H9 (cell line): ENCODE measurements around the gene PARK7. TPM values are rescaled to one million over a fixed set of nuclear protein-coding genes. Genes with fewer than 3 reads are reported as not detected.

Source experiments
- DNase-seq: peaks from one replicate; pipeline ENCODE4 v3.0.0-alpha.2; 2017
- H2AFZ ChIP-seq: one replicate; pipeline ENCODE4 v1.6.1; 2013; ENCODE audit warnings: mild to moderate bottlenecking, low read length, control low read depth, moderate library complexity
- H2AK5ac ChIP-seq: 2 replicates; pipeline ENCODE4 v1.6.1; 2013; ENCODE audit warnings: low read length, control low read depth, mixed read lengths; ENCODE audit not compliant: insufficient read length
- H2BK120ac ChIP-seq: one replicate; pipeline ENCODE4 v1.6.1; 2013; ENCODE audit warnings: low read depth, mild to moderate bottlenecking, low read length, control low read depth, inconsistent platforms; ENCODE audit not compliant: poor library complexity, severe bottlenecking
- H2BK12ac ChIP-seq: 2 replicates; pipeline ENCODE4 v1.6.1; 2013; ENCODE audit warnings: low read length, control low read depth, mixed read lengths, low read depth; ENCODE audit not compliant: insufficient read length
- H2BK15ac ChIP-seq: 2 replicates; pipeline ENCODE4 v1.6.1; 2013; ENCODE audit warnings: low read depth, low read length, control low read depth
- H2BK20ac ChIP-seq: one replicate; pipeline ENCODE4 v1.6.1; 2013; ENCODE audit warnings: low read depth, mild to moderate bottlenecking, low read length, control low read depth, inconsistent platforms; ENCODE audit not compliant: poor library complexity, severe bottlenecking
- H2BK5ac ChIP-seq: 2 replicates; pipeline ENCODE4 v1.6.1; 2013; ENCODE audit warnings: low read length, control low read depth, mixed read lengths; ENCODE audit not compliant: insufficient read length
- H3K14ac ChIP-seq: 2 replicates; pipeline ENCODE4 v1.6.1; 2013; ENCODE audit warnings: low read length, control low read depth; ENCODE audit not compliant: insufficient read depth
- H3K18ac ChIP-seq: 2 replicates; pipeline ENCODE4 v1.6.1; 2013; ENCODE audit warnings: low read depth, mild to moderate bottlenecking, mixed read lengths, low read length, control low read depth; ENCODE audit not compliant: insufficient read length
- H3K23ac ChIP-seq: 2 replicates; pipeline ENCODE4 v1.6.1; 2013; ENCODE audit warnings: low read length, control low read depth, mixed read lengths, low read depth; ENCODE audit not compliant: insufficient read length
- H3K23me2 ChIP-seq: 2 replicates; pipeline ENCODE4 v1.6.1; 2013; ENCODE audit warnings: low read depth, mild to moderate bottlenecking, mixed read lengths, low read length, control low read depth; ENCODE audit not compliant: insufficient read length, poor library complexity, severe bottlenecking
- H3K27ac ChIP-seq: 2 replicates; pipeline ENCODE4 v1.5.1; 2013; ENCODE audit warnings: low read length, control low read depth, mixed read lengths, low read depth; ENCODE audit not compliant: insufficient read length
- H3K27me3 ChIP-seq: 2 replicates; pipeline ENCODE4 v1.6.1; 2013; ENCODE audit warnings: low read length, control low read depth, inconsistent platforms; ENCODE audit not compliant: insufficient read depth
- H3K4ac ChIP-seq: 2 replicates; pipeline ENCODE4 v1.6.1; 2013; ENCODE audit warnings: low read depth, mild to moderate bottlenecking, control low read depth, inconsistent platforms, low read length, moderate library complexity
- H3K4me1 ChIP-seq: 2 replicates; pipeline ENCODE4 v1.6.1; 2013; ENCODE audit warnings: low read length, control low read depth, inconsistent platforms; ENCODE audit not compliant: insufficient read depth
- H3K4me2 ChIP-seq: 2 replicates; pipeline ENCODE4 v1.6.1; 2013; ENCODE audit warnings: low read length, control low read depth, mixed read lengths; ENCODE audit not compliant: insufficient read length, insufficient read depth
- H3K56ac ChIP-seq: 2 replicates; pipeline ENCODE4 v1.6.1; 2013; ENCODE audit warnings: low read depth, mild to moderate bottlenecking, mixed read lengths, low read length, control low read depth; ENCODE audit not compliant: insufficient read length
- H3K79me1 ChIP-seq: 2 replicates; pipeline ENCODE4 v1.6.1; 2013; ENCODE audit warnings: low read depth, mild to moderate bottlenecking, moderate library complexity, low read length, control low read depth, inconsistent platforms; ENCODE audit not compliant: insufficient read depth, poor library complexity, severe bottlenecking
- H3K79me2 ChIP-seq: 2 replicates; pipeline ENCODE4 v1.6.1; 2013; ENCODE audit warnings: low read length, control low read depth, inconsistent platforms; ENCODE audit not compliant: insufficient read depth
- H3K9ac ChIP-seq: 2 replicates; pipeline ENCODE4 v1.6.1; 2013; ENCODE audit warnings: low read length, control low read depth, mixed read lengths; ENCODE audit not compliant: insufficient read length; ENCODE audit errors: extremely low read depth
- H3K9me3 ChIP-seq: one replicate; pipeline ENCODE4 v1.6.1; 2013; ENCODE audit warnings: low read depth, low read length, inconsistent platforms; ENCODE audit not compliant: control insufficient read depth
- H3T11ph ChIP-seq: one replicate; pipeline ENCODE4 v1.6.1; 2013; ENCODE audit warnings: mild to moderate bottlenecking, low read length, control low read depth, inconsistent platforms
- H4K20me1 ChIP-seq: one replicate; pipeline ENCODE4 v1.6.1; 2013; ENCODE audit not compliant: control insufficient read depth, insufficient read length, insufficient read depth
- H4K5ac ChIP-seq: 2 replicates; pipeline ENCODE4 v1.6.1; 2013; ENCODE audit warnings: low read depth, mild to moderate bottlenecking, mixed read lengths, low read length, control low read depth; ENCODE audit not compliant: insufficient read length
- H4K8ac ChIP-seq: replicated peaks from 2 replicates; pipeline ENCODE4 v1.6.1; 2013; ENCODE audit warnings: low read length, control low read depth, mixed read lengths, low read depth; ENCODE audit not compliant: insufficient read length
- H4K91ac ChIP-seq: 2 replicates; pipeline ENCODE4 v1.6.1; 2013; ENCODE audit warnings: low read depth, mild to moderate bottlenecking, moderate library complexity, mixed read lengths, low read length, control low read depth; ENCODE audit not compliant: insufficient read length
- H3K27ac Mint-ChIP-seq, 3 experiments: 2 replicates in 2 of 3; 3 replicates in 1 of 3; pipeline ENCODE4 v1.8.0; 2020 to 2021; ENCODE audit warnings: mixed read lengths in 3 of 3, mild to moderate bottlenecking in 1 of 3, moderate library complexity in 1 of 3
- H3K27me3 Mint-ChIP-seq: 2 replicates; pipeline ENCODE4 v1.8.0; 2021; ENCODE audit warnings: low read depth, mild to moderate bottlenecking, moderate library complexity, mixed read lengths
- H3K36me3 Mint-ChIP-seq, 3 experiments: 2 replicates in 2 of 3; 3 replicates in 1 of 3; pipeline ENCODE4 v1.8.0; 2020 to 2021; ENCODE audit warnings: low read depth in 3 of 3, mixed read lengths in 3 of 3; ENCODE audit not compliant: insufficient read depth in 1 of 3
- H3K4me1 Mint-ChIP-seq, 2 experiments: 2 replicates each; pipeline ENCODE4 v1.8.0; 2020; ENCODE audit warnings: mixed read lengths in 2 of 2
- H3K4me3 Mint-ChIP-seq, 2 experiments: 2 replicates in 1 of 2; 3 replicates in 1 of 2; pipeline ENCODE4 v1.8.0; 2020 to 2021; ENCODE audit warnings: mild to moderate bottlenecking in 2 of 2, mixed read lengths in 2 of 2, moderate library complexity in 1 of 2
- H3K9me3 Mint-ChIP-seq, 2 experiments: 2 replicates in 1 of 2; 3 replicates in 1 of 2; pipeline ENCODE4 v1.8.0; 2020; ENCODE audit warnings: mild to moderate bottlenecking in 2 of 2, mixed read lengths in 2 of 2, moderate library complexity in 1 of 2
- CTCF ChIP-seq: fragments of 200-600 bp; sonication (generic); conservative IDR thresholded peaks from 3 replicates; pipeline ENCODE4 v1.8.0; 2021; ENCODE audit warnings: antibody characterized with exemption, mild to moderate bottlenecking
- WGBS: extraction: QIAGEN DNeasy Blood & Tissue Kit; methylation state at CpG from one replicate; pipeline ENCODE4 v1.1.7; 2013; ENCODE audit warnings: missing lambda C conversion rate, low lambda C conversion rate, mixed read lengths; ENCODE audit not compliant: insufficient read length; ENCODE audit errors: extremely low coverage; 5-methylcytosine and 5-hydroxymethylcytosine counted together
- total RNA-seq: library from RNA; stranded (reverse); gene quantifications from 2 replicates; pipeline ENCODE4 v1.2.1, GENCODE V29; 2021

Gene PARK7
- total RNA-seq, 1 experiment from 2014 or later = 370 TPM

- no peaks in the 10 kb centered on the region for H3K9me3 Mint-ChIP-seq
- H4K91ac ChIP-seq = no peak overlapping the region
Measured at GRCh38 chr1:7973086-7973485, 11.6 kb downstream of the PARK7 start.

More at GRCh38 chr1:7973086-7973485, 11.6 kb downstream of the PARK7 start:
- Histone ChIP-seq H2BK20ac (no peak overlapping the region), H2BK5ac (no peak overlapping the region), H3K27ac (no peak overlapping the region), H3T11ph (no peak overlapping the region), H4K20me1 (no peaks in the 10 kb centered on the region), H3K9me3 (no peaks in the 10 kb centered on the region), H4K8ac (no peak overlapping the region), H3K79me1 (peaks cover 6% of the 10 kb centered on the region), H2AK5ac (no peak overlapping the region), H3K4me2 (no peak overlapping the region), H3K23ac (no peak overlapping the region), H3K27me3 (no peaks in the 10 kb centered on the region), H3K4me1 (no peaks in the 10 kb centered on the region), H3K56ac (no peak overlapping the region), H4K5ac (no peak overlapping the region), H3K23me2 (no peaks in the 10 kb centered on the region), H3K14ac (no peak overlapping the region; the same call in 1 of the 2 replicates), H2AFZ (no peak overlapping the region), H3K4ac (no peak overlapping the region), H2BK12ac (no peak overlapping the region), H3K9ac (no peak overlapping the region), H3K18ac (no peak overlapping the region), H3K79me2 (peaks cover 2% of the 10 kb centered on the region; the same call in 1 of the 2 replicates), H2BK120ac (no peak overlapping the region), H2BK15ac (no peak overlapping the region)
- no peak for DNase-seq
- Mint-ChIP-seq H3K36me3 (peaks cover 48 to 65% (median 55%) of the 10 kb centered on the region in 3 experiments), H3K27ac (no peak overlapping the region), H3K4me3 (no peak overlapping the region), H3K4me1 (peaks cover 2% of the 10 kb centered on the region in 2 experiments), H3K27me3 (no peaks in the 10 kb centered on the region)
- no peak for TF ChIP-seq CTCF
- WGBS = no CpG with 5 or more reads among the region's 2 CpGs
